ENCODE results near the gene DPP4.

DPP4 gene

DNA sequence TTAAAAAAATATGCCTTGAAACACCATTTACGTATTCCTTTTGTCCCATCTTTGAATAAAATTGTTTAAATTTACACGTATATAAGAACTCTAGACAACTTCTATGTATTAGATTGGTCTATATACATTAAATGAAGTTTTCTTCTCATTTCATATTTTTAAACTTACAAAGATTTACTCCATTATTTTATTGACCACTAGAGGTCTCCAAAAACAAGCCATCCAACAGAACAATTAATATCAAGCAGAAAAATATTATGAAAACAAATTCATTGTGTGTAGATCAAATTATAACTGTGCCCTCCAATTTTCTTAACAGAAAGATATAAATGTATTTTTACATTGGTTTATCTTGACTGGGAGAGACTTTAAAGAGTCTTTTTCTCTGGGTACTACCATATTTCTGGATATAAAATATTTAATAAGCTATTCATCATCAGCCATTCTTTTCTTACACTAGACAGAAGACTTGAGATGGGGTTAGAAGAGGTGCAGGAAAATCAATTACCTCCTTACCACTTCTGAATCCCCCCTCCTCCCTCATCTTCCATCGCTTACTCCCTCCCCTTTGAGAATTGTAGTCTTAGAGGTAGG lies 66.5 kb downstream of the DPP4 start:
- Histone ChIP-seq H3K4me3 (ENCODE audit: low read length) (no peak overlapping the region), H3K4me1 (ENCODE audit: control insufficient read depth, insufficient read depth, low read length) (no peaks in the 10 kb centered on the region), H3K9me3 (ENCODE audit: control insufficient read depth, low read length) (no peaks in the 10 kb centered on the region), H3K27me3 (ENCODE audit: control insufficient read depth, insufficient read depth, low read length) (no peaks in the 10 kb centered on the region), H3K36me3 (ENCODE audit: control insufficient read depth, insufficient read depth, low read length) (no peaks in the 10 kb centered on the region), H3K9ac (ENCODE audit: low read length) (no peak overlapping the region)

GRCh38 chr2:162006337-162006736 lies 67.7 kb downstream of the DPP4 start:
- Histone ChIP-seq H3K36me3 (ENCODE audit: control insufficient read depth, insufficient read depth, low read length) (no peaks in the 10 kb centered on the region), H3K9me3 (ENCODE audit: control insufficient read depth, low read length) (no peaks in the 10 kb centered on the region), H3K4me1 (ENCODE audit: control insufficient read depth, insufficient read depth, low read length) (no peaks in the 10 kb centered on the region), H3K27me3 (ENCODE audit: control insufficient read depth, insufficient read depth, low read length) (no peaks in the 10 kb centered on the region), H3K4me3 (ENCODE audit: low read length) (no peak overlapping the region), H3K9ac (ENCODE audit: low read length) (no peak overlapping the region)

- Histone ChIP-seq H3K9me3 (ENCODE audit: control insufficient read depth, low read length) (no peaks in the 10 kb centered on the region), H3K36me3 (ENCODE audit: control insufficient read depth, insufficient read depth, low read length) (no peaks in the 10 kb centered on the region), H3K9ac (ENCODE audit: low read length) (no peak overlapping the region), H3K27me3 (ENCODE audit: control insufficient read depth, insufficient read depth, low read length) (no peaks in the 10 kb centered on the region), H3K4me3 (ENCODE audit: low read length) (no peak overlapping the region), H3K4me1 (ENCODE audit: control insufficient read depth, insufficient read depth, low read length) (no peaks in the 10 kb centered on the region)
These were observed 70.0 kb downstream of the DPP4 start for GRCh38 chr2:162004031-162004430.

GRCh38 chr2:162002623-162003235 lies 71.3 kb downstream of the DPP4 start:
- no peaks in the 10 kb centered on the region for H3K36me3 ChIP-seq (ENCODE audit: control insufficient read depth, insufficient read depth, low read length)
- no peaks in the 10 kb centered on the region for H3K9me3 ChIP-seq (ENCODE audit: control insufficient read depth, low read length)
- H3K27me3 ChIP-seq (ENCODE audit: control insufficient read depth, insufficient read depth, low read length): no peaks in the 10 kb centered on the region
- no peak overlapping the region for H3K9ac ChIP-seq (ENCODE audit: low read length)
- H3K4me3 ChIP-seq (ENCODE audit: low read length): no peak overlapping the region
- no peaks in the 10 kb centered on the region for H3K4me1 ChIP-seq (ENCODE audit: control insufficient read depth, insufficient read depth, low read length)

DNA sequence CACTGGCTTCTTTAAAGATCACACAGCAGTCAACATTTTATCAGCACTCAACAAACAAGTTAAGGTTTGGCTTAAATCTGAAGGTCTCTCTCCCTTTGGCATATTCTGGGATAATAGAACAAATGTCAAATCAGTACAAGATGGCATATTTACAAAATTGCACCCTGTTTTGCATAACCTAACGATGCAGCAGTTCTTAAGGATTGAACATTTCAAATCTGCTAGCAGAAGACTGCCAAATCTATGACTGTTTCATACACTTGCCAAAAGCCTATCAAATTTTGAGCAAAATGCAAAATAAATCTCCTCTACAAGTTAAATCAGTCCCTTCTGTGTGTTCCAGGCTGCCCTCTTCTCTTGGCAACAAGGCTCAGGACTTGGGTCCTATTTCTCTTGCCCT lies 73.6 kb downstream of the DPP4 start:
- Histone ChIP-seq H3K4me3 (ENCODE audit: low read length) (no peak overlapping the region), H3K4me1 (ENCODE audit: control insufficient read depth, insufficient read depth, low read length) (peaks cover 4% of the 10 kb centered on the region), H3K36me3 (ENCODE audit: control insufficient read depth, insufficient read depth, low read length) (no peaks in the 10 kb centered on the region), H3K9me3 (ENCODE audit: control insufficient read depth, low read length) (no peaks in the 10 kb centered on the region), H3K27me3 (ENCODE audit: control insufficient read depth, insufficient read depth, low read length) (no peaks in the 10 kb centered on the region), H3K9ac (ENCODE audit: low read length) (no peak overlapping the region)

- Histone ChIP-seq H3K4me3 (ENCODE audit: low read length) (no peak overlapping the region), H3K36me3 (ENCODE audit: control insufficient read depth, insufficient read depth, low read length) (no peaks in the 10 kb centered on the region)
These were observed 74.7 kb downstream of the DPP4 start for GRCh38 chr2:161999321-161999720.

GRCh38 chr2:161998857-161999256 lies 75.2 kb downstream of the DPP4 start:
- peaks cover 4% of the 10 kb centered on the region for H3K4me1 ChIP-seq (ENCODE audit: control insufficient read depth, insufficient read depth, low read length)
- H3K9me3 ChIP-seq (ENCODE audit: control insufficient read depth, low read length): no peaks in the 10 kb centered on the region
- H3K9ac ChIP-seq (ENCODE audit: low read length): no peak overlapping the region
- no peaks in the 10 kb centered on the region for H3K36me3 ChIP-seq (ENCODE audit: control insufficient read depth, insufficient read depth, low read length)
- no peaks in the 10 kb centered on the region for H3K27me3 ChIP-seq (ENCODE audit: control insufficient read depth, insufficient read depth, low read length)
- no peak overlapping the region for H3K4me3 ChIP-seq (ENCODE audit: low read length)

More at GRCh38 chr2:161999321-161999720, 74.7 kb downstream of the DPP4 start:
- Histone ChIP-seq H3K9ac (ENCODE audit: low read length) (no peak overlapping the region), H3K9me3 (ENCODE audit: control insufficient read depth, low read length) (no peaks in the 10 kb centered on the region), H3K27me3 (ENCODE audit: control insufficient read depth, insufficient read depth, low read length) (no peaks in the 10 kb centered on the region), H3K4me1 (ENCODE audit: control insufficient read depth, insufficient read depth, low read length) (peaks cover 4% of the 10 kb centered on the region)

GRCh38 chr2:161997916-161998471 lies 76.0 kb downstream of the DPP4 start:
- no peaks in the 10 kb centered on the region for H3K36me3 ChIP-seq (ENCODE audit: control insufficient read depth, insufficient read depth, low read length)
- no peaks in the 10 kb centered on the region for H3K9me3 ChIP-seq (ENCODE audit: control insufficient read depth, low read length)
- H3K9ac ChIP-seq (ENCODE audit: low read length): no peak overlapping the region

GRCh38 chr2:161995553-161996016 lies 78.4 kb downstream of the DPP4 start:
- Histone ChIP-seq H3K4me1 (ENCODE audit: control insufficient read depth, insufficient read depth, low read length) (peaks cover 4% of the 10 kb centered on the region), H3K27me3 (ENCODE audit: control insufficient read depth, insufficient read depth, low read length) (no peaks in the 10 kb centered on the region), H3K9me3 (ENCODE audit: control insufficient read depth, low read length) (no peaks in the 10 kb centered on the region), H3K4me3 (ENCODE audit: low read length) (no peak overlapping the region), H3K9ac (ENCODE audit: low read length) (no peak overlapping the region), H3K36me3 (ENCODE audit: control insufficient read depth, insufficient read depth, low read length) (no peaks in the 10 kb centered on the region)

More at GRCh38 chr2:161997916-161998471, 76.0 kb downstream of the DPP4 start:
- H3K27me3 ChIP-seq (ENCODE audit: control insufficient read depth, insufficient read depth, low read length): no peaks in the 10 kb centered on the region
- no peak overlapping the region for H3K4me3 ChIP-seq (ENCODE audit: low read length)
- H3K4me1 ChIP-seq (ENCODE audit: control insufficient read depth, insufficient read depth, low read length): peaks cover 4% of the 10 kb centered on the region

DNA sequence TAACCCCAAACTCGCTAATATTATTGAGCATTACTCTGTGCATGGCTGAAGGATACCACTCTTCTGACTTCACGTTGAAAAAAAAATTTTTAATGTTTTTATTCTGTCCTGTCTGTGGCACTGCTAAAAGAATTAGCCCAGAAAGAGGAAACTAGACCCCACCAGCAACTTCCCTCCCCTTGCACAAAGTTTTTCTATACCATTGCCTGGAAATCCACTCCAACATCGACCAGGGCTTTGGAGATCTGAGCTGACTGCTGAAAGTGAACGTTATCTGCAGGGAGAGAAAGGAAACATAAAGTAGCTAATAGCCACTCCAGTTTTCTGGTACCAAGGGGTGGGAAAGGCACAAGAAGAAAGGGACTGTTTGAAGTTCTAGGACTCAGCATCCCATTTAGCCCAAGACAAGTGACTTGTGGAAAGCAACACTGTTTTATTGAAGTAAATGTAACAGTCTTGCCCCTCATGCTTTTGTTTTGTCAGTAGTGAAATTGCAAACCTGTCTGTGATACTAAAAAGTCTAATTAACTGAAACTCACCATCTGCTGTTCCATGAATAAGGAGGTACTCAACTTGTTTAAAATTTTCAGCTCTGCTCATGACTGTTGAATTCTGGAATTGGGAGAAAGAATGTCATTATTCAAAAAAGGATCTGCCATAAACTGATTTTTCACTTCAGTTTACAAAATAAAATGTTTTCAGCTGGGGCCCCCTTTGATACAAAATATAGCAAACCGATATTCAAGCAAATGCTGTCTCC lies 79.1 kb downstream of the DPP4 start:
- no peaks in the 10 kb centered on the region for H3K36me3 ChIP-seq (ENCODE audit: control insufficient read depth, insufficient read depth, low read length)
- H3K4me3 ChIP-seq (ENCODE audit: low read length): no peak overlapping the region
- H3K9ac ChIP-seq (ENCODE audit: low read length): no peak overlapping the region
- no peaks in the 10 kb centered on the region for H3K9me3 ChIP-seq (ENCODE audit: control insufficient read depth, low read length)
- peaks cover 4% of the 10 kb centered on the region for H3K4me1 ChIP-seq (ENCODE audit: control insufficient read depth, insufficient read depth, low read length)
- H3K27me3 ChIP-seq (ENCODE audit: control insufficient read depth, insufficient read depth, low read length): no peaks in the 10 kb centered on the region

- Histone ChIP-seq H3K27me3 (ENCODE audit: control insufficient read depth, insufficient read depth, low read length) (no peaks in the 10 kb centered on the region), H3K9ac (ENCODE audit: low read length) (no peak overlapping the region), H3K4me1 (ENCODE audit: control insufficient read depth, insufficient read depth, low read length) (peaks cover 4% of the 10 kb centered on the region), H3K4me3 (ENCODE audit: low read length) (no peak overlapping the region), H3K36me3 (ENCODE audit: control insufficient read depth, insufficient read depth, low read length) (no peaks in the 10 kb centered on the region), H3K9me3 (ENCODE audit: control insufficient read depth, low read length) (no peaks in the 10 kb centered on the region)
These were observed 81.5 kb downstream of the DPP4 start for GRCh38 chr2:161992531-161992930.

DNA sequence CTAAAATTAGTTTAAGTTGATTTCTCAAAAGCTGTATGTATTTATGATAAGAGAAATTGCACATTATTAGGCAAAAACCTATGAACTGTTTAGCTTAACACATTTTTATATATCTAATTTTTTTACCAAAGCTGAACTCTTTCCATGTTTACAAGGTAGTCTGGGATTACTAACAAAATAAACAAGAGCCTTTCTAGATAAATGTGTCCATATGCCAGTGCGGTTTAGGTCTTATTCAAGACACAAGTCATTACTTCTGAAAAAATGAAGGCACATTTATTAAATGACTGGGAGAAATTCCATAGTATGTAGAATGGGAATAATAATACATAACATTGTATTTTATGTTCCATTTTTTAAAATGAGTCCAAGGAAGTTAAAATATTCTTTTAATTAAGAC lies 82.0 kb downstream of the DPP4 start:
- H3K9me3 ChIP-seq (ENCODE audit: control insufficient read depth, low read length): no peaks in the 10 kb centered on the region
- H3K4me3 ChIP-seq (ENCODE audit: low read length): no peak overlapping the region
- H3K27me3 ChIP-seq (ENCODE audit: control insufficient read depth, insufficient read depth, low read length): no peaks in the 10 kb centered on the region
- no peak overlapping the region for H3K9ac ChIP-seq (ENCODE audit: low read length)
- H3K4me1 ChIP-seq (ENCODE audit: control insufficient read depth, insufficient read depth, low read length): peaks cover 4% of the 10 kb centered on the region
- H3K36me3 ChIP-seq (ENCODE audit: control insufficient read depth, insufficient read depth, low read length): no peaks in the 10 kb centered on the region
